IMR-90 (cell line): ENCODE results near the gene CORO1C. TPM values are rescaled to one million over a fixed set of nuclear protein-coding genes. Genes with fewer than 3 reads are reported as not detected.
A peak's percentile ranks its signal among the peaks of the same experiment; 100 is the strongest.

Experiments used
- ATAC-seq: fragments of 200-7000 bp; cut with Tn5 transposase; 2 replicates; pipeline ENCODE4 v1.9.1; 2020; ENCODE audit warnings: low read depth, mild to moderate bottlenecking, moderate library complexity
- BruUV-seq: library from RNA; stranded (reverse); fragments of 400-500 nt; replicated peaks from 2 replicates; lab custom pipeline; 2021; lab: Mats Ljungman, UMichigan
- CTCF ChIA-PET: fragments of 300-600 bp; formaldehyde crosslinking; extraction: SDS; loops from one replicate; lab custom pipeline; 2021; ENCODE audit warnings: antibody characterized with exemption; lab: Yijun Ruan, JAX
- POLR2A ChIA-PET: fragments of 300-600 bp; sonication (Branson Sonifier 250); formaldehyde crosslinking; loops from one replicate; lab custom pipeline; 2022; ENCODE audit warnings: antibody characterized with exemption; ENCODE audit not compliant: unreplicated experiment; lab: Charles Lee
- DNase-seq: peaks from one replicate; pipeline ENCODE4 v3.0.0; 2013
- H2AFZ ChIP-seq: replicated peaks from 2 replicates; pipeline ENCODE3; 2013; ENCODE audit warnings: low read length, mild to moderate bottlenecking; ENCODE audit not compliant: poor library complexity
- H2AK5ac ChIP-seq: 2 replicates; pipeline ENCODE4 v1.6.1; 2013; ENCODE audit warnings: low read depth, low read length, inconsistent platforms
- H2AK9ac ChIP-seq: replicated peaks from 2 replicates; pipeline ENCODE3; 2013; ENCODE audit warnings: mild to moderate bottlenecking, low read depth, low read length, moderate library complexity; ENCODE audit not compliant: poor library complexity
- H2BK120ac ChIP-seq: 2 replicates; pipeline ENCODE4 v1.6.1; 2013; ENCODE audit warnings: low read depth, low read length, inconsistent platforms
- H2BK15ac ChIP-seq: 3 replicates; pipeline ENCODE4 v1.6.1; 2013; ENCODE audit warnings: low read depth, low read length, inconsistent platforms
- H2BK20ac ChIP-seq: 2 replicates; pipeline ENCODE4 v1.6.1; 2013; ENCODE audit warnings: low read depth, mild to moderate bottlenecking, inconsistent platforms, low read length, moderate library complexity
- H2BK5ac ChIP-seq: 2 replicates; pipeline ENCODE4 v1.6.1; 2013; ENCODE audit warnings: mild to moderate bottlenecking, low read depth, low read length, inconsistent platforms; ENCODE audit not compliant: poor library complexity, severe bottlenecking
- H3K14ac ChIP-seq: replicated peaks from 2 replicates; pipeline ENCODE4 v1.6.1; 2013; ENCODE audit warnings: low read depth, low read length, inconsistent platforms
- H3K18ac ChIP-seq: 2 replicates; pipeline ENCODE4 v1.6.1; 2013; ENCODE audit warnings: low read depth, low read length, control low read depth
- H3K23ac ChIP-seq: 2 replicates; pipeline ENCODE4 v1.6.1; 2013; ENCODE audit warnings: low read depth, low read length, inconsistent platforms
- H3K27ac ChIP-seq: 2 replicates; pipeline ENCODE4 v1.5.1; 2013; ENCODE audit warnings: mild to moderate bottlenecking, control low read depth, low read length; ENCODE audit not compliant: insufficient read depth
- H3K27me3 ChIP-seq: 2 replicates; pipeline ENCODE4 v1.6.1; 2013; ENCODE audit warnings: low read length; ENCODE audit not compliant: control insufficient read depth, insufficient read depth
- H3K36me3 ChIP-seq: 2 replicates; pipeline ENCODE4 v1.6.1; 2013; ENCODE audit warnings: low read length, mixed read lengths; ENCODE audit not compliant: control insufficient read depth, insufficient read depth
- H3K4ac ChIP-seq: 2 replicates; pipeline ENCODE4 v1.6.1; 2013; ENCODE audit warnings: low read depth, low read length, inconsistent platforms
- H3K4me1 ChIP-seq: 2 replicates; pipeline ENCODE4 v1.6.1; 2013; ENCODE audit warnings: low read length, mixed read lengths; ENCODE audit not compliant: control insufficient read depth, insufficient read depth
- H3K4me2 ChIP-seq: 2 replicates; pipeline ENCODE4 v1.6.1; 2013; ENCODE audit warnings: low read depth, mild to moderate bottlenecking, control low read depth, low read length, moderate library complexity
- H3K4me3 ChIP-seq: 2 replicates; pipeline ENCODE4 v1.5.1; 2013; ENCODE audit warnings: low read depth, mild to moderate bottlenecking, control low read depth, low read length, moderate library complexity; ENCODE audit not compliant: insufficient read depth
- H3K56ac ChIP-seq: 2 replicates; pipeline ENCODE4 v1.6.1; 2013; ENCODE audit warnings: low read length, inconsistent platforms; ENCODE audit not compliant: insufficient read depth; ENCODE audit errors: extremely low read depth
- H3K79me1 ChIP-seq, 2 experiments: 2 replicates each; pipeline ENCODE4 v1.6.1; 2013; ENCODE audit warnings: low read length in 2 of 2, inconsistent platforms in 1 of 2, low read depth in 1 of 2
- H3K9ac ChIP-seq: 2 replicates; pipeline ENCODE4 v1.6.1; 2013; ENCODE audit warnings: low read depth, low read length, control low read depth
- H3K9me1 ChIP-seq: 2 replicates; pipeline ENCODE4 v1.6.1; 2013; ENCODE audit warnings: low read length, inconsistent platforms; ENCODE audit not compliant: insufficient read depth
- H3K9me3 ChIP-seq: 2 replicates; pipeline ENCODE4 v1.6.1; 2013; ENCODE audit warnings: low read length; ENCODE audit not compliant: control insufficient read depth, insufficient read depth
- H4K20me1 ChIP-seq: 2 replicates; pipeline ENCODE4 v1.6.1; 2013; ENCODE audit warnings: low read length, inconsistent platforms; ENCODE audit not compliant: insufficient read depth
- H4K5ac ChIP-seq: 2 replicates; pipeline ENCODE4 v1.6.1; 2013; ENCODE audit warnings: mild to moderate bottlenecking, low read depth, low read length, control low read depth
- H4K8ac ChIP-seq, 2 experiments: 2 replicates each; pipeline ENCODE4 v1.6.1; 2013; ENCODE audit warnings: low read depth in 2 of 2, low read length in 2 of 2, control low read depth in 1 of 2, inconsistent platforms in 1 of 2
- H4K91ac ChIP-seq: 2 replicates; pipeline ENCODE4 v1.6.1; 2013; ENCODE audit warnings: low read depth, low read length, inconsistent platforms; ENCODE audit not compliant: insufficient read depth
- CEBPB ChIP-seq: IDR thresholded peaks from 2 replicates; pipeline ENCODE4 v1.6.1; 2012; ENCODE audit warnings: low read depth, low read length, improper control_type of control experiment
- NFE2L2 ChIP-seq: fragments of 150-350 bp; IDR thresholded peaks from 2 replicates; pipeline ENCODE4 v1.6.1; 2016; ENCODE audit warnings: low read depth, mild to moderate bottlenecking, low read length
- RCOR1 ChIP-seq: IDR thresholded peaks from 2 replicates; pipeline ENCODE4 v1.6.1; 2012; ENCODE audit warnings: mild to moderate bottlenecking, low read length, improper control_type of control experiment; ENCODE audit not compliant: insufficient replicate concordance
- WGBS, 2 experiments: methylation state at CpG; one replicate each; pipeline versions ENCODE4 v1.1.5 to v1.1.7; 2013; ENCODE audit warnings: missing lambda C conversion rate in 2 of 2; ENCODE audit not compliant: insufficient read length in 1 of 2; ENCODE audit errors: extremely low coverage in 2 of 2; 5-methylcytosine and 5-hydroxymethylcytosine counted together
- dilution Hi-C: fragments of 300-500 bp; cut with HindIII; formaldehyde crosslinking; loops from one replicate; pipeline ENCODE4 v1.14.3; 2018; ENCODE audit warnings: low sequenced_read_pairs; ENCODE audit not compliant: unreplicated experiment
- in situ Hi-C: fragments of 300-500 bp; cut with MboI; formaldehyde crosslinking; loops from 3 replicates; pipeline ENCODE4 v1.14.3; 2019; ENCODE audit warnings: low sequenced_read_pairs, inconsistent platforms, mixed read lengths
- intact Hi-C: fragments of 100-400 bp; cut with micrococcal nuclease; formaldehyde crosslinking; loops from 2 replicates; pipeline ENCODE4 v1.10.0; 2022
- polyA plus RNA-seq, 3 experiments: library from polyadenylated mRNA; depleted of rRNA; stranded (reverse); fragments of >200 nt; gene quantifications; 2 replicates each; pipeline ENCODE4 v1.2.3, GENCODE V29; 2012; ENCODE audit warnings: low replicate concordance in 1 of 3
- total RNA-seq: library from RNA; depleted of rRNA; stranded (reverse); fragments of >200 nt; gene quantifications from 2 replicates; pipeline ENCODE4 v1.2.3, GENCODE V29; 2012
- TF ChIP-seq, protein P1 (sequence below): fragments of 150-350 bp; IDR thresholded peaks from 2 replicates; pipeline ENCODE4 v1.6.1; 2016; ENCODE audit warnings: low read depth, mild to moderate bottlenecking, low read length, moderate library complexity, borderline replicate concordance

CORO1C gene
- total and polyA plus RNA-seq, 2 of the 4 experiments (the other 2 are of a cell fraction), result 675 to 1,100 TPM

- POLR2A ChIA-PET, result no interaction called here
Measured at GRCh38 chr12:108773798-108774788, 42.8 kb upstream of the CORO1C start.

More at GRCh38 chr12:108773798-108774788, 42.8 kb upstream of the CORO1C start:
- no peaks in the 10 kb centered on the region for H3K9me3 ChIP-seq
- H3K4ac ChIP-seq, result no peak overlapping the region; the same call in 1 of the 2 replicates
- no peaks in the 10 kb centered on the region for H3K36me3 ChIP-seq
- ATAC-seq (peak; percentile 77), DNase-seq (peak; percentile 68)
- H4K5ac ChIP-seq, result no peak overlapping the region
- no peak overlapping the region for H4K91ac ChIP-seq
- H3K18ac ChIP-seq, result no peak overlapping the region
- WGBS, 2 experiments, result 37% methylated on average over 9 of the region's 23 CpGs; no CpG with 5 or more reads in 1 of the 2 experiments
- H3K4me2 ChIP-seq, result peak overlapping the region; percentile 20; the same call in 1 of the 2 replicates
- no TSS peak for BruUV-seq
- dilution Hi-C loops (no loop called here), in situ Hi-C loops (loop anchor here (5.0 kb wide), 1 partner anchor 37 kb away; no protein-coding TSS in a partner anchor), intact Hi-C loops (no loop called here)
- no peak overlapping the region for H4K8ac ChIP-seq
- H2BK20ac ChIP-seq, result no peak overlapping the region
- H3K4me3 ChIP-seq, result no peak overlapping the region
- no peak overlapping the region; the same call in 1 of the 2 replicates for H2AK5ac ChIP-seq
- no peaks in the 10 kb centered on the region; the same call in 1 of the 2 replicates for H4K20me1 ChIP-seq
- H3K14ac ChIP-seq, result peak overlapping the region; percentile 11; the same call in 1 of the 2 replicates
- peak overlapping the region; percentile 75 for H2AK9ac ChIP-seq
- H3K4me1 ChIP-seq, result peaks cover 6% of the 10 kb centered on the region; the same call in 1 of the 2 replicates
- H3K27me3 ChIP-seq, result no peaks in the 10 kb centered on the region
- H3K27ac ChIP-seq, result no peak overlapping the region
- H3K9me1 ChIP-seq, result peaks cover 15% of the 10 kb centered on the region
- no peaks in the 10 kb centered on the region; a peak in 1 of 4 replicates for H3K79me1 ChIP-seq
- no peak for TF ChIP-seq RCOR1
- TF ChIP-seq CEBPB, result peak; percentile 63
- TF ChIP-seq, protein P1, sequence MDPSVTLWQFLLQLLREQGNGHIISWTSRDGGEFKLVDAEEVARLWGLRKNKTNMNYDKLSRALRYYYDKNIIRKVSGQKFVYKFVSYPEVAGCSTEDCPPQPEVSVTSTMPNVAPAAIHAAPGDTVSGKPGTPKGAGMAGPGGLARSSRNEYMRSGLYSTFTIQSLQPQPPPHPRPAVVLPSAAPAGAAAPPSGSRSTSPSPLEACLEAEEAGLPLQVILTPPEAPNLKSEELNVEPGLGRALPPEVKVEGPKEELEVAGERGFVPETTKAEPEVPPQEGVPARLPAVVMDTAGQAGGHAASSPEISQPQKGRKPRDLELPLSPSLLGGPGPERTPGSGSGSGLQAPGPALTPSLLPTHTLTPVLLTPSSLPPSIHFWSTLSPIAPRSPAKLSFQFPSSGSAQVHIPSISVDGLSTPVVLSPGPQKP, result no peak
- TF ChIP-seq NFE2L2, result no peak
- H2BK120ac ChIP-seq, result no peak overlapping the region
- H2AFZ ChIP-seq, result no peak overlapping the region
- no peak overlapping the region for H2BK5ac ChIP-seq
- H3K23ac ChIP-seq, result no peak overlapping the region
- H3K56ac ChIP-seq, result no peak overlapping the region
- H3K9ac ChIP-seq, result no peak overlapping the region
- CTCF ChIA-PET, result no interaction called here
- no peak overlapping the region for H2BK15ac ChIP-seq
